Uterus (tissue), 4 donors: ENCODE data around the gene NRXN3. TPM values are rescaled to one million over a fixed set of nuclear protein-coding genes. Genes with fewer than 3 reads are reported as not detected.

ENCODE experiments used
- DNase-seq, 2 donors: peaks; one replicate each; pipeline ENCODE4 v3.0.0-alpha.2; 2019 to 2020
- H3K27ac ChIP-seq, 2 donors: fragments of 200-600 bp; sonication (generic); 1 replicate in 1 of 2; 2 replicates in 1 of 2; pipeline ENCODE4 v1.5.1; 2016 to 2018
- H3K27me3 ChIP-seq, 2 donors: fragments of 200-600 bp; sonication (generic); one replicate each; pipeline ENCODE4 v1.5.1; 2018 to 2019; ENCODE audit warnings: control low read depth in 1 of 2
- H3K36me3 ChIP-seq, 2 donors: fragments of 200-600 bp; sonication (generic); one replicate each; pipeline ENCODE4 v1.5.1; 2019; ENCODE audit warnings: control low read depth in 1 of 2
- H3K4me1 ChIP-seq, 2 donors: fragments of 200-600 bp; sonication (generic); one replicate each; pipeline ENCODE4 v1.5.1; 2018 to 2019; ENCODE audit warnings: control low read depth in 1 of 2
- H3K4me3 ChIP-seq, 2 donors: fragments of 200-600 bp; sonication (generic); 1 replicate in 1 of 2; 2 replicates in 1 of 2; pipeline ENCODE4 v1.5.1; 2018 to 2019; ENCODE audit warnings: mild to moderate bottlenecking in 1 of 2
- H3K9me3 ChIP-seq, 2 donors: fragments of 200-600 bp; sonication (generic); one replicate each; pipeline ENCODE4 v1.5.1; 2019; ENCODE audit warnings: control low read depth in 1 of 2
- POLR2A ChIP-seq, 2 donors: fragments of 450-650 bp; IDR thresholded peaks; one replicate each; pipeline ENCODE4 v1.6.1; 2016; ENCODE audit warnings: antibody characterized with exemption in 2 of 2, mild to moderate bottlenecking in 1 of 2, moderate library complexity in 1 of 2
- intact Hi-C: fragments of 100-400 bp; cut with DNase I; formaldehyde crosslinking; loops from one replicate; pipeline ENCODE4 v1.15.1; 2023; ENCODE audit warnings: low total_unique reads
- total RNA-seq, 4 donors: library from RNA; depleted of rRNA in 3 of 4; stranded (reverse); fragments of >200 nt in 3 of 4; gene quantifications; one replicate each; pipeline versions ENCODE4 v1.1.0 to v1.2.4, GENCODE V29; 2014 to 2023
- TF ChIP-seq, protein P1 (sequence below), 4 experiments: fragments of 200-600 bp in 2 of 4; fragments of 450-650 bp in 2 of 4; sonication (generic) in 2 of 4; IDR thresholded peaks; one replicate each; pipeline ENCODE4 v1.5.1; 2016 to 2019; ENCODE audit warnings: antibody characterized with exemption in 4 of 4, mild to moderate bottlenecking in 2 of 4, moderate library complexity in 1 of 4
- donor health status: DM: yes; HTN: yes; CAD: no.

NRXN3 gene
- total RNA-seq, 4 donors from 2014 or later = 2.9 to 17.0 (median 4.4) TPM

DNA sequence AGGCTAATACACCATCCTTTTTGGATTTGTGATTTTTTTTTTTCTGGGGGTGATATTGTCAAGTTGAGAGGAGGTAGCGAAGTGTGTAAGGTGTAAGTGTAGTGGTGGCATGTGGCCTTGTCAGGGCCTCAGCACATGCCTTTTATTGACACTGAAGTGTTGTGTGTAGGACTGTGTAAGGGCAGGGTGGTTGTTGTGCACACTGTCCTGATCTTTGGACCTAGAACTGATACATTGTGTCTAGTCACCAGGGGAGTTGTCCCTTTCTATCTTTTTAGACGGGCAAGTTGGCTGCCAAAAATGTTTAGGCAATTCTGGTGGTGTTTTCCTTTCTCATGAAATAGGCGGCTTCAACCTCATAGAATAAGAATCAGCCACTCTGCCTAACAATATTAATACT lies 244.0 kb downstream of the NRXN3 start:
- H3K36me3 ChIP-seq = no peaks in the 10 kb centered on the region
- no peaks in the 10 kb centered on the region for H3K27me3 ChIP-seq
- intact Hi-C loops = no loop called here
- H3K27ac ChIP-seq = no peak overlapping the region
- H3K9me3 ChIP-seq = no peaks in the 10 kb centered on the region
- no peak overlapping the region for H3K4me3 ChIP-seq
- no peak for TF ChIP-seq POLR2A (IDR thresholded peaks at IDR 0.05)
- TF ChIP-seq, protein P1, sequence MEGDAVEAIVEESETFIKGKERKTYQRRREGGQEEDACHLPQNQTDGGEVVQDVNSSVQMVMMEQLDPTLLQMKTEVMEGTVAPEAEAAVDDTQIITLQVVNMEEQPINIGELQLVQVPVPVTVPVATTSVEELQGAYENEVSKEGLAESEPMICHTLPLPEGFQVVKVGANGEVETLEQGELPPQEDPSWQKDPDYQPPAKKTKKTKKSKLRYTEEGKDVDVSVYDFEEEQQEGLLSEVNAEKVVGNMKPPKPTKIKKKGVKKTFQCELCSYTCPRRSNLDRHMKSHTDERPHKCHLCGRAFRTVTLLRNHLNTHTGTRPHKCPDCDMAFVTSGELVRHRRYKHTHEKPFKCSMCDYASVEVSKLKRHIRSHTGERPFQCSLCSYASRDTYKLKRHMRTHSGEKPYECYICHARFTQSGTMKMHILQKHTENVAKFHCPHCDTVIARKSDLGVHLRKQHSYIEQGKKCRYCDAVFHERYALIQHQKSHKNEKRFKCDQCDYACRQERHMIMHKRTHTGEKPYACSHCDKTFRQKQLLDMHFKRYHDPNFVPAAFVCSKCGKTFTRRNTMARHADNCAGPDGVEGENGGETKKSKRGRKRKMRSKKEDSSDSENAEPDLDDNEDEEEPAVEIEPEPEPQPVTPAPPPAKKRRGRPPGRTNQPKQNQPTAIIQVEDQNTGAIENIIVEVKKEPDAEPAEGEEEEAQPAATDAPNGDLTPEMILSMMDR (IDR thresholded peaks at IDR 0.05) = no peak
- no peaks in the 10 kb centered on the region for H3K4me1 ChIP-seq
- DNase-seq = no peak

- intact Hi-C loops = no loop called here
- no peak for DNase-seq
- no peaks in the 10 kb centered on the region for H3K9me3 ChIP-seq
Observed at GRCh38 chr14:78417532-78417931, 247.4 kb downstream of the NRXN3 start.

GRCh38 chr14:78424311-78424710 lies 254.1 kb downstream of the NRXN3 start:
- intact Hi-C loops = no loop called here
- no peak overlapping the region for H3K27ac ChIP-seq
- H3K36me3 ChIP-seq = no peaks in the 10 kb centered on the region
- no peak for DNase-seq
- H3K9me3 ChIP-seq = no peaks in the 10 kb centered on the region
- TF ChIP-seq, protein P1 (IDR thresholded peaks at IDR 0.05) = no peak
- no peak for TF ChIP-seq POLR2A (IDR thresholded peaks at IDR 0.05)
- H3K4me3 ChIP-seq = no peak overlapping the region
- no peaks in the 10 kb centered on the region for H3K4me1 ChIP-seq
- H3K27me3 ChIP-seq = no peaks in the 10 kb centered on the region

More at GRCh38 chr14:78417532-78417931, 247.4 kb downstream of the NRXN3 start:
- H3K27ac ChIP-seq = no peak overlapping the region
- TF ChIP-seq, protein P1 (IDR thresholded peaks at IDR 0.05) = no peak
- TF ChIP-seq POLR2A (IDR thresholded peaks at IDR 0.05) = no peak
- no peaks in the 10 kb centered on the region for H3K4me1 ChIP-seq
- H3K27me3 ChIP-seq = no peaks in the 10 kb centered on the region
- H3K4me3 ChIP-seq = no peak overlapping the region
- no peaks in the 10 kb centered on the region for H3K36me3 ChIP-seq

DNA sequence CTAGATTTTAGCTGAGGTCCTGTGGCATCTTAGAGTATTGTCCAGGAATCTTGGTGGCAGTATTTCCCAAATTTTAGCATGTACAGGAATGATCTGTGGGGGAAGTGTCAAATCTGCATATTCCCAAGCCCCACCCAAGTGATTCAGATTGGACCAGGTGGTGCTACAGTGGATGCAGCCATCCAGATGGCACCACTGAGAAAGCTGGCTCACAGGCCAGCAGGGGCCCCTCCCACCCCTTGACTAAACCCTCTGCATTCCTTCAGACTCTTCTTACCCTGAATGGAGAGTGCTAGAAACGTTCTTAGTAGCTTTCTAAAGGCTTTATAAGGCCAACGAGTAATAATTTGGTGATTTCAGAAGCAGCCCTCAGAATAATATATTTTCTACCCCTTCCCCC lies 255.2 kb downstream of the NRXN3 start:
- TF ChIP-seq, protein P1 (IDR thresholded peaks at IDR 0.05) = no peak
- no peak for TF ChIP-seq POLR2A (IDR thresholded peaks at IDR 0.05)
- no peaks in the 10 kb centered on the region for H3K9me3 ChIP-seq
- intact Hi-C loops = no loop called here
- no peaks in the 10 kb centered on the region for H3K36me3 ChIP-seq
- DNase-seq = no peak
- H3K4me3 ChIP-seq = no peak overlapping the region
- no peak overlapping the region for H3K27ac ChIP-seq
- H3K27me3 ChIP-seq = no peaks in the 10 kb centered on the region
- H3K4me1 ChIP-seq = no peaks in the 10 kb centered on the region

GRCh38 chr14:78425782-78426181 lies 255.6 kb downstream of the NRXN3 start:
- Histone ChIP-seq H3K36me3 (no peaks in the 10 kb centered on the region), H3K27me3 (no peaks in the 10 kb centered on the region), H3K4me3 (no peak overlapping the region), H3K27ac (no peak overlapping the region), H3K4me1 (no peaks in the 10 kb centered on the region), H3K9me3 (no peaks in the 10 kb centered on the region)
- TF ChIP-seq, protein P1 (IDR thresholded peaks at IDR 0.05) = no peak
- no peak for TF ChIP-seq POLR2A (IDR thresholded peaks at IDR 0.05)
- intact Hi-C loops = no loop called here
- no peak for DNase-seq
